Measurements from ENCODE around the gene MEGF6.
"Not testable (repeated sequence)": the region's sequence is repeated elsewhere in the genome, so short reads cannot be mapped to it uniquely, and the experiment has no call there.

The MEGF6 gene

GRCh38 chr1:3584915-3585314 lies 26.4 kb downstream of the MEGF6 start:
- H3K4me3 ChIP-seq (ENCODE audit: low read depth in 1 of 5, low read length in 5 of 5), result no peak overlapping the region
- no peak overlapping the region for H3K9ac ChIP-seq (ENCODE audit: low read length in 5 of 5)
- H3K9me3 ChIP-seq (ENCODE audit: control insufficient read depth in 5 of 5, low read length in 5 of 5), result no peaks in the 10 kb centered on the region
- peaks cover 0 to 1% (median 0%) of the 10 kb centered on the region in 5 donors for H3K4me1 ChIP-seq (ENCODE audit: control insufficient read depth in 5 of 5, insufficient read depth in 5 of 5, low read length in 5 of 5)
- H3K36me3 ChIP-seq (ENCODE audit: control insufficient read depth in 5 of 5, insufficient read depth in 5 of 5, low read length in 5 of 5), result no peaks in the 10 kb centered on the region
- H3K27ac ChIP-seq (ENCODE audit: low read depth, low read length), result no peak overlapping the region
- H3K27me3 ChIP-seq (ENCODE audit: control insufficient read depth in 5 of 5, insufficient read depth in 4 of 5, low read length in 5 of 5), result peaks cover 4 to 31% (median 21%) of the 10 kb centered on the region in 5 donors

- H3K27ac ChIP-seq (ENCODE audit: low read depth, low read length); H3K9ac ChIP-seq (ENCODE audit: low read length in 5 of 5); H3K9me3 ChIP-seq (ENCODE audit: control insufficient read depth in 5 of 5, low read length in 5 of 5); H3K4me3 ChIP-seq (ENCODE audit: low read depth in 1 of 5, low read length in 5 of 5); H3K4me1 ChIP-seq (ENCODE audit: control insufficient read depth in 5 of 5, insufficient read depth in 5 of 5, low read length in 5 of 5); H3K36me3 ChIP-seq (ENCODE audit: control insufficient read depth in 5 of 5, insufficient read depth in 5 of 5, low read length in 5 of 5): not testable (repeated sequence)
- peaks cover 6 to 34% (median 21%) of the 10 kb centered on the region in 5 donors for H3K27me3 ChIP-seq (ENCODE audit: control insufficient read depth in 5 of 5, insufficient read depth in 4 of 5, low read length in 5 of 5)
Measured at GRCh38 chr1:3583751-3584150, 27.6 kb downstream of the MEGF6 start.

- no peaks in the 10 kb centered on the region for H3K36me3 ChIP-seq (ENCODE audit: control insufficient read depth in 5 of 5, insufficient read depth in 5 of 5, low read length in 5 of 5)
- no peaks in the 10 kb centered on the region for H3K4me1 ChIP-seq (ENCODE audit: control insufficient read depth in 5 of 5, insufficient read depth in 5 of 5, low read length in 5 of 5)
- H3K27ac ChIP-seq (ENCODE audit: low read depth, low read length), result no peak overlapping the region
- no peak overlapping the region for H3K4me3 ChIP-seq (ENCODE audit: low read depth in 1 of 5, low read length in 5 of 5)
- H3K27me3 ChIP-seq (ENCODE audit: control insufficient read depth in 5 of 5, insufficient read depth in 4 of 5, low read length in 5 of 5), result peaks cover 6 to 43% (median 21%) of the 10 kb centered on the region in 5 donors
- H3K9ac ChIP-seq (ENCODE audit: low read length in 5 of 5), result no peak overlapping the region
- no peaks in the 10 kb centered on the region for H3K9me3 ChIP-seq (ENCODE audit: control insufficient read depth in 5 of 5, low read length in 5 of 5)
Measured at GRCh38 chr1:3581296-3582036, 29.8 kb downstream of the MEGF6 start.

- H3K27me3 ChIP-seq (ENCODE audit: control insufficient read depth in 5 of 5, insufficient read depth in 4 of 5, low read length in 5 of 5), result peaks cover 6 to 39% (median 21%) of the 10 kb centered on the region in 5 donors
- no peaks in the 10 kb centered on the region for H3K36me3 ChIP-seq (ENCODE audit: control insufficient read depth in 5 of 5, insufficient read depth in 5 of 5, low read length in 5 of 5)
Measured at GRCh38 chr1:3580231-3580630, 31.1 kb downstream of the MEGF6 start.

GRCh38 chr1:3579626-3580025 lies 31.7 kb downstream of the MEGF6 start:
- H3K27ac ChIP-seq (ENCODE audit: low read depth, low read length), result no peak overlapping the region
- H3K9ac ChIP-seq (ENCODE audit: low read length in 5 of 5), result no peak overlapping the region
- no peaks in the 10 kb centered on the region for H3K4me1 ChIP-seq (ENCODE audit: control insufficient read depth in 5 of 5, insufficient read depth in 5 of 5, low read length in 5 of 5)
- no peaks in the 10 kb centered on the region for H3K36me3 ChIP-seq (ENCODE audit: control insufficient read depth in 5 of 5, insufficient read depth in 5 of 5, low read length in 5 of 5)
- H3K27me3 ChIP-seq (ENCODE audit: control insufficient read depth in 5 of 5, insufficient read depth in 4 of 5, low read length in 5 of 5), result peaks cover 3 to 37% (median 20%) of the 10 kb centered on the region in 5 donors
- peaks cover 0 to 3% (median 0%) of the 10 kb centered on the region in 5 donors for H3K9me3 ChIP-seq (ENCODE audit: control insufficient read depth in 5 of 5, low read length in 5 of 5)
- H3K4me3 ChIP-seq (ENCODE audit: low read depth in 1 of 5, low read length in 5 of 5), result no peak overlapping the region

More at GRCh38 chr1:3580231-3580630, 31.1 kb downstream of the MEGF6 start:
- Histone ChIP-seq H3K27ac (ENCODE audit: low read depth, low read length) (no peak overlapping the region), H3K9ac (ENCODE audit: low read length in 5 of 5) (no peak overlapping the region), H3K4me1 (ENCODE audit: control insufficient read depth in 5 of 5, insufficient read depth in 5 of 5, low read length in 5 of 5) (no peaks in the 10 kb centered on the region), H3K4me3 (ENCODE audit: low read depth in 1 of 5, low read length in 5 of 5) (no peak overlapping the region), H3K9me3 (ENCODE audit: control insufficient read depth in 5 of 5, low read length in 5 of 5) (peaks cover 0 to 3% (median 0%) of the 10 kb centered on the region in 5 donors)

GRCh38 chr1:3578906-3579305 lies 32.4 kb downstream of the MEGF6 start:
- Histone ChIP-seq H3K36me3 (ENCODE audit: control insufficient read depth in 5 of 5, insufficient read depth in 5 of 5, low read length in 5 of 5) (no peaks in the 10 kb centered on the region), H3K9me3 (ENCODE audit: control insufficient read depth in 5 of 5, low read length in 5 of 5) (peaks cover 0 to 3% (median 0%) of the 10 kb centered on the region in 5 donors), H3K4me3 (ENCODE audit: low read depth in 1 of 5, low read length in 5 of 5) (no peak overlapping the region), H3K27ac (ENCODE audit: low read depth, low read length) (no peak overlapping the region), H3K4me1 (ENCODE audit: control insufficient read depth in 5 of 5, insufficient read depth in 5 of 5, low read length in 5 of 5) (no peaks in the 10 kb centered on the region), H3K9ac (ENCODE audit: low read length in 5 of 5) (no peak overlapping the region), H3K27me3 (ENCODE audit: control insufficient read depth in 5 of 5, insufficient read depth in 4 of 5, low read length in 5 of 5) (peaks cover 3 to 36% (median 17%) of the 10 kb centered on the region in 5 donors)

GRCh38 chr1:3578433-3578805 lies 32.9 kb downstream of the MEGF6 start:
- peaks cover 0 to 2% (median 0%) of the 10 kb centered on the region in 5 donors for H3K4me1 ChIP-seq (ENCODE audit: control insufficient read depth in 5 of 5, insufficient read depth in 5 of 5, low read length in 5 of 5)
- no peak overlapping the region for H3K27ac ChIP-seq (ENCODE audit: low read depth, low read length)
- H3K9me3 ChIP-seq (ENCODE audit: control insufficient read depth in 5 of 5, low read length in 5 of 5), result peaks cover 0 to 3% (median 0%) of the 10 kb centered on the region in 5 donors
- H3K4me3 ChIP-seq (ENCODE audit: low read depth in 1 of 5, low read length in 5 of 5), result no peak overlapping the region
- no peak overlapping the region for H3K9ac ChIP-seq (ENCODE audit: low read length in 5 of 5)
- no peaks in the 10 kb centered on the region for H3K36me3 ChIP-seq (ENCODE audit: control insufficient read depth in 5 of 5, insufficient read depth in 5 of 5, low read length in 5 of 5)
- peaks cover 3 to 36% (median 17%) of the 10 kb centered on the region in 5 donors for H3K27me3 ChIP-seq (ENCODE audit: control insufficient read depth in 5 of 5, insufficient read depth in 4 of 5, low read length in 5 of 5)

GRCh38 chr1:3577711-3578432 lies 33.4 kb downstream of the MEGF6 start:
- Histone ChIP-seq H3K4me1 (ENCODE audit: control insufficient read depth in 5 of 5, insufficient read depth in 5 of 5, low read length in 5 of 5) (peaks cover 0 to 6% (median 0%) of the 10 kb centered on the region in 5 donors), H3K4me3 (ENCODE audit: low read depth in 1 of 5, low read length in 5 of 5) (no peak overlapping the region), H3K27ac (ENCODE audit: low read depth, low read length) (no peak overlapping the region), H3K27me3 (ENCODE audit: control insufficient read depth in 5 of 5, insufficient read depth in 4 of 5, low read length in 5 of 5) (peaks cover 3 to 35% (median 17%) of the 10 kb centered on the region in 5 donors), H3K9ac (ENCODE audit: low read length in 5 of 5) (no peak overlapping the region), H3K36me3 (ENCODE audit: control insufficient read depth in 5 of 5, insufficient read depth in 5 of 5, low read length in 5 of 5) (no peaks in the 10 kb centered on the region), H3K9me3 (ENCODE audit: control insufficient read depth in 5 of 5, low read length in 5 of 5) (peaks cover 0 to 3% (median 0%) of the 10 kb centered on the region in 5 donors)

- peaks cover 3 to 36% (median 16%) of the 10 kb centered on the region in 5 donors for H3K27me3 ChIP-seq (ENCODE audit: control insufficient read depth in 5 of 5, insufficient read depth in 4 of 5, low read length in 5 of 5)
- no peak overlapping the region for H3K27ac ChIP-seq (ENCODE audit: low read depth, low read length)
- H3K9ac ChIP-seq (ENCODE audit: low read length in 5 of 5), result no peak overlapping the region
- peaks cover 0 to 6% (median 0%) of the 10 kb centered on the region in 5 donors for H3K4me1 ChIP-seq (ENCODE audit: control insufficient read depth in 5 of 5, insufficient read depth in 5 of 5, low read length in 5 of 5)
- H3K4me3 ChIP-seq (ENCODE audit: low read depth in 1 of 5, low read length in 5 of 5), result no peak overlapping the region
- H3K9me3 ChIP-seq (ENCODE audit: control insufficient read depth in 5 of 5, low read length in 5 of 5), result peaks cover 0 to 3% (median 0%) of the 10 kb centered on the region in 5 donors
- no peaks in the 10 kb centered on the region for H3K36me3 ChIP-seq (ENCODE audit: control insufficient read depth in 5 of 5, insufficient read depth in 5 of 5, low read length in 5 of 5)
Measured at GRCh38 chr1:3577300-3577699, 34.0 kb downstream of the MEGF6 start.

GRCh38 chr1:3575993-3576392 lies 35.3 kb downstream of the MEGF6 start:
- Histone ChIP-seq H3K4me1 (ENCODE audit: control insufficient read depth in 5 of 5, insufficient read depth in 5 of 5, low read length in 5 of 5) (peaks cover 0 to 6% (median 0%) of the 10 kb centered on the region in 5 donors), H3K4me3 (ENCODE audit: low read depth in 1 of 5, low read length in 5 of 5) (no peak overlapping the region), H3K27ac (ENCODE audit: low read depth, low read length) (no peak overlapping the region), H3K27me3 (ENCODE audit: control insufficient read depth in 5 of 5, insufficient read depth in 4 of 5, low read length in 5 of 5) (peaks cover 3 to 28% (median 7%) of the 10 kb centered on the region in 5 donors), H3K9ac (ENCODE audit: low read length in 5 of 5) (no peak overlapping the region), H3K9me3 (ENCODE audit: control insufficient read depth in 5 of 5, low read length in 5 of 5) (peaks cover 0 to 3% (median 0%) of the 10 kb centered on the region in 5 donors), H3K36me3 (ENCODE audit: control insufficient read depth in 5 of 5, insufficient read depth in 5 of 5, low read length in 5 of 5) (no peaks in the 10 kb centered on the region)
